A172 (cell line): ENCODE results near the gene EEFSEC. TPM values are rescaled to one million over a fixed set of nuclear protein-coding genes. Genes with fewer than 3 reads are reported as not detected.
A peak's percentile ranks its signal among the peaks of the same experiment; 100 is the strongest.

Experiments used
- DNase-seq: peaks from one replicate; pipeline ENCODE4 v3.0.0-alpha.2; 2015; ENCODE audit warnings: low spot score
- total RNA-seq: library from RNA; depleted of rRNA; stranded (reverse); fragments of >200 nt; shearing (Covaris generic); gene quantifications from 2 replicates; pipeline ENCODE4 v1.2.3, GENCODE V29; 2014

The EEFSEC gene
- total RNA-seq, 1 experiment from 2014 or later, result 3.5 TPM

DNA sequence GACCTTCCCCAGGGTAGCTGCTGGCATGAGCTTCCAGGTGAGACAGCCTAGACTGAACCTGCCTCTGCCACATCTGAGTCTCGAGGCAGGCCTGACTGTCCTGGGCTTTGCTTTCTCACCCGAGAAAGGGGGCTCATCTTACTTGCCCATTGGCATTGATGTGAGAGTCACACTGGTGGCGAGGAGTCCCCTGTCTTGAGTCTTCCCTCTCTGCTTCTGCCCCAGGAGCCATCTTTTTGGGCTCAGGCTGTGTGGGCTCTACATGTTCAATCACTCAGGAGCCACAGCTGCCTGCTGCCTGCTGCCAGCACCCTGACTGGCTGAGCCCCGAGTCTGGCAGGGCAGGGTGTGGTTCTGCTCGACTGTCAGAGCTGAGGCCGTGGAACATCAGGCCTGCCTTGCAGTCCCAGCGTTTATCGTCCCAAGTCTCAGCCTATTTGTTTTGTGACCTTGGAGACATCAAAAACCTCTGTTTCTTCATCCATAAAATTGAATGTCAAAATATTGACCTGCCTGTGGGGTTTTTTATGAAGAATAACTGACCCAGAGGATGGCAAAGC, 180.9 kb downstream of the EEFSEC start:
- no peak for DNase-seq

DNA sequence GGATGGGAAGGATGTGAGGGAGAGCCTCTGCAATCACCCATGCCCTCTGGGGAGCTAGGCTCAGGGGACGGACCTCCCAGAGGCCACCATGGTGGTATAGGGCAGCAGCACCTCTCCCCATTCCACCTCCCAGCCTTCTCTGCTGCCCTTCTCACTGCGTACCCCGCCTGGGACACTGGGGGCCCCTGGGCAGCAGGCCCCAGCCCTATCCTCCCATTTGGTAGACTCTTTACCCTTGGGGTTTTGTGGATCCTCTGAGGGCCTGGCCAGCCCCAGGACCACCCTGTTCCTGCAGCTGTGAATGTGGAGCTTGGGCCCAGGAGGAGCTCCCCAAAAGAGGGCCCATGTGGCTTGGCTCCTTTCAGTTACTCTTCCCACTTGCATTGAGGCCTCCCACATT, 181.5 kb downstream of the EEFSEC start:
- no peak for DNase-seq

DNA sequence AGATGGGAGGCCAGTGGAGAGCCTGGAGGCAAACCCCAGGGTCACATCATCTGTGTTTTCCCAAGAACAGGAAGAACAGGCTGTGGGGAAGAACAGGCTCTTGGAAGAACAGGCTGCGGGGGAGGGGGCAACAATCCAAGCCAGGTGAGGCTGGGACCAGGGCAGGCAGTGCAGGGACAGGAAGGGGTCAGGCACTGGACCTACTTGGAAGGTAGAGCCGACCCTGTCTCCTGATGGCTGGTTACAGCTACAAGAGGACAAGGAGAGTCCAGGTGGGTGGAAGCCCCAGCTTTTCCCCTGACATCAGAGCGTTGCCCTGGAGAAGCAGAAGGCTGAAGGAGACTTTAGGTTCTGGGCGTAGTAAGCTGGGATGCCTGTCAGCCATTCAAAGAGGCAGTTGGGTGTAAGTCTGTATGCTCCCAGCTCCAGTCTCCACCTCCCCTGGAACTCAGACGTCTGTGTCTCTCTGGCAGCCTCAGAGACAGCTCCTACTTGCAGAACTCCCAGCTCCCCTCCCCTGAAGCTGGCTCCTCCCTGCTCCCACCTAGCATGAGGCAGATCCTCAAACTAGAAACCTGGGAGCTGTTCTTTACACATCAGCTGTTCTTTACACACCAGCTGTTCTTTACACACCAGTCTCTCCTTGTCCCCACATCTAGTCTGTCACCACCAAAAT, 182.5 kb downstream of the EEFSEC start:
- DNase-seq, result no peak

DNA sequence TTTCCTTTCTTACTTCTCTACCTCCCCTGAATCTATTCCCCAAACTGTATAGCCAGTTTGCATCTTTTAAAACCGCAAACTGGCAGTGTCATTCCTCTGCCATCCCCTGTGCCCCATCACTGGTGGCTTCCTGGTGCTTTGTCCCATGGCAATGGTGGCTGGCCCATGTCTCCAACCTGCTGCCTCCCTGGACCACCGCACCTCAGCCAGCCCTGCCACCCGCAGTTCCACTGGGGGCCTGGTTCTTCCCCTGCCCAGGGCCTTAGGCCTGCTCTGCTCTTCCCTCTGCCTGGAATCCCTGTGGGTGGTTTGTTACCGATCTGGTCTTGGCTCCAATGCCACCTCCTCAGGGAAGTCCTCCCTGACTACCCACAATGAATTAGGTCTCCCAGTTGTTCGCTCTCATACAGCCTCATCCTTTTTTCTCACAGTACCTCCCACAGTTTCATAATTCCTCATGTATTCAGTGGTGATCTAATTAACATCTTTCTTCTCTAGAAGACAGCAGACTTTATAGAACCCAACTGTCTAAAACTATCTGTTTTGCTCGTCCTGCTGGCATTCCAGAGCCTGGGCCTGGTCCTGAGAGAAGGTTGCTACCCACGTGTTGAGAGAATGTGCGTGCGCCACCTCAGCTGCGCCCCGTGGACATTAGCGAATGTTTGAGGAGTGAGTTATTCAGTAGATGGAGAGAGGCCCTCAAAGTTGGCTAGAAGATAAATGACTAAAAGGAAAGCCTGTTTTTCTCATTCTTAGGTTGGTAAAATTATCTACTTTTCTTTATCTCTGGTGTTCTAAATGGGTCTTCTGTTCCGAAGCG, 183.3 kb downstream of the EEFSEC start:
- DNase-seq, result no peak

DNA sequence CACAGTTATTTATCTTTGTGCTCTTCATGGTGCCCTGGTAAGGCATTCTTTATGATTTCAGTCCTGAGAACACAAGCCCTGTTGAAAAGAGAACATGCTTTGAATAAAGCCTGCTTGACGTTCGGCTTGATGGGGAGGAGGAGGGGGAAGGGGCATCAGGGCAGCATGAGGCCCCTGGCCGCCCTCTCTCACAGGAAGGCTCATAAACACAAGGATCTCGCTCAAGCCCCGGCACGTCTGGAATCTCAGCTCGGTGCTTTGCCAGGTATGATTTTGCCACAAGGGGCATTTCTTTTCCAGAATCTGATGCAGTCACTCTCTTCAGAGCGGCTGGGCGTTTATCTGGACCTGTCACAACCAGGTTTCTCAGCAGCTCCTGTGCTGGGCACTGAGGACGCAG, 184.0 kb downstream of the EEFSEC start:
- no peak for DNase-seq

DNA sequence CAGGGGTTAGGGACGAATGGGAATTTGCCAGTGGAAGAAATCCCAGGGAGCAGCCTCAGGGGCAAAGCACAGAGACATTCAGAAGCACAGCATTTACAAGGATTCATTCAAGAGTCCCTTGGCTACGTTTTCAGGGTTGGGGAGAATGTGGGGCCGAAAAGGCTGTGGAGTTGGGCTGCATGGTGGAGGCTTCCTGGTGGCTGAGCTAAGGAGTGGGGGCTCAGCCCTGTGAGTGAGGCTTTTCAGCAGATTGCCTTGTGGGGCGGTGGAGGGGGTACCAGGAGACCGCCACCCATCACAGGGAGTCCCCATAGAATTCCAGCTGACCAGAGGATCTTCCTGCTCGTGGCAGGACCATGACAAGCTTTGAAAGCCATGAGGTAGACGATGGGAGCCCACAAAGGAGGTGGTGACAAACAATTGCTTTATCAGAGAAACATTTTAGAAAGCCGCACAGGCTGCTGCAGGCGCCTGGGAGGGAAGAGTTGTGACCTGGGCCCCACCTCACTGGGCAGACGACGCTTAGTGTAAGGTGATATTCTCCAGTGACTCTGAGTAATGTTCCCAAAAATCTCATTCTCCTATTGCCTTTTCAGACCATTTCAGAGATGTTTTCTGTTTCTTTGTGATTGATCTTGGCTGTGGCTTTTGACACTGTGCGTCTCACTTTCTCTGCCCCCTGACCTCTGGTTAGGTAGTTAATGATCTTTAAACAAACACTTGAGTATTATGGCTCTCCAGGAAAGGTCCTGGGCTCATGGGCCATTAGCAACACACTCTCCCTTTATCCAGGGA, 185.5 kb downstream of the EEFSEC start:
- DNase-seq, result no peak

DNA sequence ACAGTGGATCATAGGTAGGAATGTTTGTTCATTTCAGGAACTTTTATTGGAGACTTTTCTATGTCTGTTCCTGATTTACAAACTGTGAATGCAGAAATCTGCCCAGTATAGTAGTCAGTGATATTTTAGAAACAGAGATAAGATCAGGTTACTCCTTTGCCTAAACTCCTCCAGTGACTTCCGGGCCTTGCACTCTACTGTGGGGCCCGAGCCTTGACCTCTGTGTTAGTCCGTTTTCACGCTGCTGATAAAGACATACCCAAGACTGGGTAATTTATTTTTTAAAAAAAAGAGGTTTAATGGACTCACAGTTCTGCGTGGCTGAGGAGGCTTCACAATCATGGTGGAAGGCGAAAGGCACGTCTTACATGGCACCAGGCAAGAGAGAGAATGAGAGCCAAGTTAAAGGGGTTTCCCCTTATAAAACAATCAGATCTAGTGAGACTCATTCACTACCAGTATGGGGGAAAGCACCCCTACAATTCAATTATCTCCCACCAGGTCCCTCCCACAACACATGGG, 186.3 kb downstream of the EEFSEC start:
- DNase-seq, result no peak

DNA sequence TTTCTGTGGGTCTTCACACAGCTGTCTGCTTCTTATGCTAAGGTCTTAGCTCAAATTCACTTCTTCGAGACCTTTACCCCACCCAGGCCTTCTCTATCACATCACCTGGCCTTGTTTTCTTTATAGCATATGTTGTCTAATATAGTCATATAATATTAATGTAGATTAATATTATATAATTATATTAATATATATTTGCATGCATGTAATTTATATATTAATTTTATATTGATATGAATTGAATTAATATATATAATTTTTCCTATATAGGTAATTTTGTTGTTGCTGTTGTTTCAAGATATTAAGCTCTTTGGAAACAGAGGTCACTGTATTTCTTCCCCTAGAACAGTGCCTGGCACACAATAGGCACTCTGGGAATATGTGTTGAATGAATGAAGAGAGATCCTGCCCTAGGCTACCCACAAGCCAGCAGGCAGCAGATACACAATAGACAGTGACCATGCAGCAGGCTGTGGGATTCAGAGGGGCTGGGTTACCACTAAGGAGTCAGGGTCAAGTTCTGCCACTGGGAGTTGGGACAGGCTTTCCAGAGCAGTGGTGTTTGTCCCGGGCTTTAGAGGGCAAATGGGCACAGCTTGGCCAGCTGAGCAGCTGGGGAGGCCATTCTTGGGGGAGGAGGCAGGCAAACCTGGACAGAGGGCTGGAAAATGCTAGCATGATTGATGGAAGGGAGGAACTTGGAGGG, 187.1 kb downstream of the EEFSEC start:
- no peak for DNase-seq

DNA sequence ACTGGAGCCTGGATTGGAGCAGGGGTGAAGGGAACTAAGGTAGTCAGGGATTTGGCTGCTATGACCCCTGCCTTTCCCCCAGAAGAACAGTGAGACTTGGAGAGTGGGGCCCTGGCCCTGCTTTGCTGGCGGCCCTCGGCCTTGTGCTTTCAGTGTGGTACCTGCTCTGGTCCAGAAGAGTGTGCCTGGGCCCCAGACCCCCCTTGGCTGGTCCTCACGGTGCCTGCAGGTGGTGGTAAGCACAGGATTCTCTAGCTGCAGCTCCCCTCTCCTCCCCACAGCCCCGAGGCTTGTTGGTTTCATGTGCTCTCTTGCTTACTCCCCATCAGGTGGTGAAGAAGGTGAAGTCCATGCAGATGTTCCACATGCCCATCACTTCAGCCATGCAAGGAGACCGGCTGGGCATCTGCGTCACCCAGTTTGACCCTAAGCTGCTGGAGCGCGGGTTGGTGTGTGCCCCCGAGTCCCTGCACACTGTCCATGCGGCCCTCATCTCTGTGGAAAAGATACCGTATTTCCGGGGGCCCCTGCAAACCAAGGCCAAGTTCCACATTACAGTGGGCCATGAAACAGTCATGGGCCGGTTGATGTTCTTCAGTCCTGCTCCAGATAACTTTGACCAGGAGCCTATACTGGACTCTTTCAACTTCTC, 187.7 kb downstream of the EEFSEC start:
- DNase-seq, result no peak

DNA sequence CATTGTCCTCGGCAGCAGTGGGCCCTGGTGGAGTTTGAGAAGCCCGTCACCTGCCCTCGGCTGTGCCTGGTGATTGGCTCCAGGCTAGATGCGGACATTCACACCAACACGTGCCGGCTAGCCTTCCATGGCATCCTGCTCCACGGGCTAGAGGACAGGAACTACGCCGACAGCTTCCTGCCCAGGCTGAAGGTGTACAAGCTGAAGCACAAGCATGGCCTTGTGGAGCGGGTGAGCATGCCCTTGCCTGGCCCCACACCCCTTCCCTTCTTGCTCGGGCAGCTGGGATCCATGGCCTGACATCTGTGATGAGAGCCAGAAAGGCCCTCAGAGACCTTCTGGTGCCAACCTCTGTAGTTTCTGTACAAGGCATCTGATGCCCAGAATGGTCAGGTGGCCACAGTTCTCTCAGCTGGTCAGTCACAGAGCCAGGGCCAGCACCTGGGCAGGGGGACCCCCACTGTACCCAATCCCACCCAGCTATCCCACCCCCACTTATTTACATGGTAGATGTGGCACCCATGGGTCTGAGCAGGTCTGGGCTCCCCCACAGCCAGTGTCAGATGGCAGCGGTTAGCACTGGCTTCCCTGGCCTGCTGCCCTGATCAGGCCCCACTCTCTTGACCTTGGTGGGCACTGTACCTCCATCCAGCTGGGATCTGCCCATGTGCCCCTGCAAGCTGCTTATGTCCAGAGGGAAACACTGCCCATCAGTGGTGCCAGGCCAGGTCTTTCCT, 188.5 kb downstream of the EEFSEC start:
- no peak for DNase-seq

DNA sequence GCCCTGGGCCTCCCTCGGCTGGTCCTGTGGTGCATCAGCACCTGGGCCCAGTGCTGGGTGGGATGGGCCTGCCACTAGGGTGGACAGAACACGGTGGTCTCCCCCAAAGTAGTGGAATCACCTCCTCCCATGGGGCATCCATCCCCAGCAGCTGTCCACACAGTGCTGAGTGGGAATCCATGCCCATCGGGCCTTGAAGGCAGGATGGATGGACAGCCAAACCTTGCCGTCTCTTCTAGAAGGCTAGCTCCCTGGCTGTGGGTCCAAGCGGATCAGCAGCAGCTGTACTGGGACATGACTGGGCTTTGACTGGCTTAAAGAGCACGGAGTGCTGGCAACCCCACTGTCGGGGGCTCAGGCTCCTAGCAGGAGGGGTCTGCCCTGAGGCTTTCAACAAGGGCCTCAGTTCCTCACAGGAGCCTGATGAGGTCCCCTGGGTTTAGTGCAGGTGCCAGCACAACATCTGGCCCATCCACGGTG, 189.5 kb downstream of the EEFSEC start:
- no peak for DNase-seq

DNA sequence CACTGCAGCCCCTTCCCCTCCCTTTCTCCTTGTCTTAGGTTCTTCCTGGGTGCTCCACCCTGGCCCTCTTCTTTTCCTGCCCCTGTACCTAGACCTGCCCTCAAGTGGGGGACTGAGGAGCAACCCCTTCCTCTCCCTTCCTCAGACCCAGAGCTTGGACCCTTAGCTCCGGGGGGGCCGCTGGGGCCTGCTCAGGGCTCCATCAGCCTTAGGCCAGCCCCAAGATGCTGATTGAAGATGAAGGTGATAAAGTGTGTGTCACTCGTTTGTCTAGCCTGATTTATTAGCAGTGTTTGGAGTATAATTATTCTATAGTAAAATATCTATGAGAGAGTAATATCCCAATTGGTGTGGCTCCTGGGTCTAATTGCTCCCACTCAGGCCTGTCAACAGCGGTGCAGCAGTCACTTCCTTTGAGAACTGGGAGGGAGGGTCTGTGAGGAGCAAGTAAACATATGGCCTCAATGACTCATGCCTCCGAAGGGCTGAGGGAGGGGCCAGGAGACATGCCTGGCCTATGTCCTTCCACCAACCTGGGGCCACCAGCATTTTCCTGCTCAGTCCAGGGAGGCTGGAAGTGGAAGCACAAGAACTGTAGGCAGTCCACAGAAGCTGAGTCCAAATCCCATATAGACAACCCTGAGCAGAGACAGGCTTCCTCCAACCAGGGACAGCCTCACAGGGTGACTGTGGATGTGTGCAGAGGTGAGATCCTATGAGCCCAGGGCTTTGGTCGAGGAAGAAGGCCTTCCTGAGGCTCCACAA, 190.2 kb downstream of the EEFSEC start:
- DNase-seq, result peak; percentile 80

DNA sequence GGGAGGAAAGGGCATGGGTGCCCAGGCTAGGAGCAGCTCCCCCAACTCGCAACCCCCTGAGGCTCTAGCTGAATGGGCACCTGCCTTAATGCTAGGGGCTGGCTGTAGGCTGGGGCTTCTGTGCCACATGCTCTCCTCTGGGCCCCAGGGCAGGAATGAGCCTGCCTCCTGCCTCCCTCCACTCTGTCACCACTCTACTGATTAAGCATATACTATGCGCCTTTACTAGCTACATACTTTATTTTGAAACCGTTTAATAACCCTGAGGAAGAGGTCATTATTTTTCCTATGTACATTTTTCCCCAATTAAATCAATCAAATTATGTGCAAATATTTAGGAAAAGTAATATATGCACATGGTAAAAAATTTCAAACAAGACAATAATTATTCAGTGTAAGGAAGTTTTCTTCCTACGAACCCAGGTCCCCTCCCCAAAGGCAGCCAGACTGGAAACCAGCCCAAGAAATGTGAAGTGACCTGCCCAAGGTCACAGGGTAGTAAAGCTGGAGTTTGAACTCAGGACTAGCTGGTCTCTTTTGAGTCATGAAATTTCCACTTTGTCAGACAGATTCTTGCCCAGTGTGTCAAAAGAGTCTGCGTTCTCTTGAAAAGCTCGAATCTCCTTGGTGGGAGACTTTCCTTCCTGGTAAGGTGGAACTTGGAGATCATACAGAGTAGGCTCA, 190.9 kb downstream of the EEFSEC start:
- no peak for DNase-seq

DNA sequence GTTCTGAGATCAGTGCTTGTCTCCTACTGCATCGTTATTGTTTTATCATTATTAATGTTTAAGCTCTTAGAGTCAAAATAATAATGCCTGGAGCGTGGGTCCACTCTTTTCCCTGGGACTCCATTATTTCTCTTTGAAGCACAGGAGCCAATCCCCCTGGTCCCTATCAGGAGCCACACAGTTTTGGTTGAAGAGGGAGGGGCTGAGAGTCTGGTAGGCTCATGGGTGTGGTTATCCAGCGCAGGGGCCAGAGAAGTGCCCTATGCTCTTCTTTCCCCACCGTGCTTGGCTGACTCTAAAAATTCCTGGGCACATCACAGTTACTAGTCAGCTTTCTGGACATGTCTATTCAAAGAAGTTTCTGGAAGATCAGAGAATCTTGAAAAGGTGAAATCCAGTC, 191.9 kb downstream of the EEFSEC start:
- no peak for DNase-seq

DNA sequence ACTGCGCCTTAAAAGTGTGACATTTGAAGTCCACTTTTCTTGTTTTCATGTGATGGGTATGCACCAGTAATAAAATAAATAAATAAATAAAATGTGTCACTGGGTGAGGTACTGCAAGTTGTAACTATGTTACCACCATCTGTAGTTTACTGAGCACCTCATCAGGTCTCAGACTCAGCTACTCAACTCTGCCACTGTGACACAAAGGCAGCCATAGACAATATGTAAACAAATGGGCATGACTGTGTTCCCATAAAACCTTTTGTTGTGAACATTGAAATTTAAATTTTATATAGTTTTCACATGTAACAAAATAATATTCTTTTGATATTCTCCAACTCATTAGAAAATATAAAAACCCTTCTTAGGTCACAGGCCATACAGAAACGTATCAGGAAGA, 193.3 kb downstream of the EEFSEC start:
- DNase-seq, result no peak

DNA sequence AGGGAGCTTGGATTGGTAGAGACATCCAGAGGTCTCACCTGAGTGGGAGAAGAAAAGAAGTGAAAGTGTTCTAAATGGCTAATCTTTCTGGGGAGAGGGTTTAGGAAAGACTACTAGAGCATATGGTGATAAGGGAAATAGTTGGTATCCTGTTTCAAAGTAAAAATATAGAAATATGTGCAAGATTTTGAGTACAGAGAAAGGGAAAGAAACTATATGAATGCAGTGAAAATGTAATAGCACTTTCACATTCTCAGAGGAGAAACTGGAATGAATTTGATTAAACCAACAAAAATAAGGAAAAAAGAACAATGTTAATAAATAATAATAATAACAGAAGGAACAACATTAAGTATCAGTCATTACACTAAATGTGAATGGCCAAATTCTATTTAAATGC, 194.0 kb downstream of the EEFSEC start:
- no peak for DNase-seq

DNA sequence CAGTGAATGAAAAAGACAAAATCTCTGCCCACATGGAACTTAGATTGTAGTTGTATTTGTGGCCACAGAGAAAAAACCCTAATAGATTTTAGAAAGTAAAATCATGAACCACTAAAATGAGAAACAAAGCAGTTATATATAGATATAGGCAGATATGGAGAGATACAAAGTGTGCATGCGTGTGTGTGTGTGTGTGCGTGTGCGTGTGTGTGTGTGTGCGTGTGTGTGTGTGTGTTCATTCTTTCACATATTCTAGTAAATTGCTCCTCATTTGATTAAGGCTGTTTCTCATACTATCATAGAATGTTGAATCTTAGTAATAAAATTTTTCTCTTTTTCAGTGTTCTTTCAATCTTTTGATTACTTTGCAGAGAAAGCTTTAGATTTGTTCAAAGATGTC, 194.8 kb downstream of the EEFSEC start:
- DNase-seq, result no peak

DNA sequence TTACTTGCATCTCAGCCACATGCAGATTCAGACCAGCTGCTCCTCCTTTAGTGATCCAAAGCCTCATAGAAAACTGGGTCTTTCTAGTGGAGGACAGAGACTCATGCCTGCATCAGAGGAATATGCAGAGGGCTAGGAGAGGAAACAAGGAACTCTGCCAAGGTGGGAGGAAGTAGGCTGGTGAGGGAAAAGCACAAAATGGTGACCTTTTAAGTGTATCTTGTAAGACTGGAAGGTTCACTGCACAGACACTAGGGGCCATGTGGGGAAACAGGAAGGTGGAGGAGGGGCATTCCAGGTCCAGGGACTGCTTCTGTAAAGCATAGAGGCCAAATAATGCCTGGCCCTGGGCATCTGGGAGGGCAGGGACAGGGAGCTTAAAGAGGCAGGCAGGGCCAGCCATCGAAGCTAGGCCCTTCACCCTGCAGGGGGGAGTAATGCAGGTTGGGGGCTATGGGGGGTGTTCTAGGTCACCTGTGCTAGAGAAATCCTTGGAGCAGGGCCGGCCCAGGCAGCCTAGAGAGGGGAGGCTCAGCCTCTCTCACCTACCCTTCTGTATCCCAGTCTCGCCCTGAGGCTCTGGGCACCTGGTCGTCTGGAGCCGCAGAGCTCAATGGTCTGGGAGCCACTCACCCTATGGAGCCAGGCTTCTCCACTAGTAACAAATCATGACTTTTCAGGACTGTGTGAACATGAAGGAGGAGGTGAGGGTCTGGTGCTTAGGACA, 195.7 kb downstream of the EEFSEC start:
- DNase-seq, result no peak
